T-helper 17 cell (primary cell): ENCODE results near the gene SSC5D. TPM values are rescaled to one million over a fixed set of nuclear protein-coding genes. Genes with fewer than 3 reads are reported as not detected.

Experiments
- ATAC-seq: fragments of 150-1000 bp; cut with Tn5 transposase; 2 replicates; pipeline ENCODE4 v1.10.0; 2021; ENCODE audit warnings: mild to moderate bottlenecking, moderate library complexity
- DNase-seq, 3 donors: peaks; one replicate each; pipeline versions ENCODE4 v3.0.0 to v3.0.0-alpha.2; 2020 to 2021
- H3K9me3 ChIP-seq: one replicate; pipeline ENCODE4 v1.7.0; 2013; ENCODE audit warnings: low read length, mild to moderate bottlenecking; ENCODE audit not compliant: control insufficient read depth, poor library complexity, severe bottlenecking
- H3K27ac Mint-ChIP-seq: one replicate; pipeline ENCODE4 v1.8.0; 2022; ENCODE audit warnings: mild to moderate bottlenecking, moderate library complexity, mixed read lengths
- H3K27me3 Mint-ChIP-seq: one replicate; pipeline ENCODE4 v1.8.0; 2022; ENCODE audit warnings: mixed read lengths
- H3K36me3 Mint-ChIP-seq: one replicate; pipeline ENCODE4 v1.8.0; 2022; ENCODE audit warnings: low read depth, mixed read lengths
- H3K4me1 Mint-ChIP-seq: one replicate; pipeline ENCODE4 v1.8.0; 2022; ENCODE audit warnings: mild to moderate bottlenecking, mixed read lengths
- H3K4me3 Mint-ChIP-seq: one replicate; pipeline ENCODE4 v1.8.0; 2022; ENCODE audit warnings: mild to moderate bottlenecking, moderate library complexity, mixed read lengths
- total RNA-seq, 4 donors: library from RNA in 2 of 4; stranded (reverse) in 2 of 4; gene quantifications; one replicate each; pipeline ENCODE4 v1.2.3 and lab custom pipeline; 2022 to 2026

SSC5D gene
- total RNA-seq, 2 donors from 2014 or later, result 0.08 to 0.47 TPM

- no peaks in the 10 kb centered on the region for H3K9me3 ChIP-seq
- DNase-seq (no peak), ATAC-seq (no peak)
- Mint-ChIP-seq H3K4me1 (peaks cover 21% of the 10 kb centered on the region), H3K27ac (no peak overlapping the region), H3K4me3 (no peak overlapping the region), H3K36me3 (peaks cover 2% of the 10 kb centered on the region), H3K27me3 (no peaks in the 10 kb centered on the region)
Measured at GRCh38 chr19:55482967-55483705, 5.1 kb upstream of the SSC5D start.

- DNase-seq (no peak), ATAC-seq (no peak)
- peak overlapping the region; percentile 89 for H3K27ac Mint-ChIP-seq
- H3K9me3 ChIP-seq, result no peaks in the 10 kb centered on the region
- no peaks in the 10 kb centered on the region for H3K27me3 Mint-ChIP-seq
- H3K4me3 Mint-ChIP-seq, result peak overlapping the region; percentile 82
- no peaks in the 10 kb centered on the region for H3K36me3 Mint-ChIP-seq
- H3K4me1 Mint-ChIP-seq, result peaks cover 14% of the 10 kb centered on the region
Measured at GRCh38 chr19:55483706-55484592, 4.3 kb upstream of the SSC5D start.

- peak; percentile 75 for ATAC-seq
- Mint-ChIP-seq H3K4me3 (peak within 1 kb of the TSS; percentile 82), H3K4me1 (peaks cover 6% of the 10 kb centered on the region)
Measured at GRCh38 chr19:55484593-55485438, 3.4 kb upstream of the SSC5D start, which contains the start of gene NAT14. Gene NAT14, plus strand, starts transcription at chr19:55485188. Its CDS starts 521 bp downstream, at chr19:55485709.

GRCh38 chr19:55485439-55486011, 2.7 kb upstream of the SSC5D start:
- H3K9me3 ChIP-seq, result no peaks in the 10 kb centered on the region
- DNase-seq (no peak), ATAC-seq (peak; percentile 20)
- H3K4me1 Mint-ChIP-seq, result peaks cover 3% of the 10 kb centered on the region
- peak overlapping the region; percentile 82 for H3K4me3 Mint-ChIP-seq
- no peaks in the 10 kb centered on the region for H3K36me3 Mint-ChIP-seq
- no peaks in the 10 kb centered on the region for H3K27me3 Mint-ChIP-seq
- peak overlapping the region; percentile 89 for H3K27ac Mint-ChIP-seq

More at GRCh38 chr19:55484593-55485438, 3.4 kb upstream of the SSC5D start, which contains the start of gene NAT14:
- peak; percentile 54 to 58 (median 56) for DNase-seq
- H3K9me3 ChIP-seq, result no peaks in the 10 kb centered on the region
- Mint-ChIP-seq H3K36me3 (no peaks in the 10 kb centered on the region), H3K27ac (peak within 1 kb of the TSS; percentile 89), H3K27me3 (no peaks in the 10 kb centered on the region)

GRCh38 chr19:55486043-55486970, 1.9 kb upstream of the SSC5D start:
- DNase-seq (no peak), ATAC-seq (no peak)
- H3K4me3 Mint-ChIP-seq, result peak overlapping the region; percentile 82
- no peaks in the 10 kb centered on the region for H3K36me3 Mint-ChIP-seq
- H3K27me3 Mint-ChIP-seq, result no peaks in the 10 kb centered on the region
- H3K9me3 ChIP-seq, result no peaks in the 10 kb centered on the region
- peaks cover 3% of the 10 kb centered on the region for H3K4me1 Mint-ChIP-seq
- H3K27ac Mint-ChIP-seq, result peak overlapping the region; percentile 89

- Mint-ChIP-seq H3K4me3 (peak overlapping the region; percentile 36), H3K27me3 (peaks cover 8% of the 10 kb centered on the region), H3K36me3 (no peaks in the 10 kb centered on the region), H3K27ac (peak overlapping the region; percentile 51), H3K4me1 (peaks cover 5% of the 10 kb centered on the region)
- DNase-seq (no peak), ATAC-seq (peak; percentile 25)
- H3K9me3 ChIP-seq, result no peaks in the 10 kb centered on the region
Measured at GRCh38 chr19:55486971-55487923, 989 bp upstream of the SSC5D start.

GRCh38 chr19:55488986-55489710, 912 bp downstream of the SSC5D start:
- H3K36me3 Mint-ChIP-seq, result no peaks in the 10 kb centered on the region
- no peak overlapping the region for H3K4me3 Mint-ChIP-seq
- no peak for DNase-seq
- no peaks in the 10 kb centered on the region for H3K9me3 ChIP-seq
- peaks cover 16% of the 10 kb centered on the region for H3K27me3 Mint-ChIP-seq
- peaks cover 5% of the 10 kb centered on the region for H3K4me1 Mint-ChIP-seq
- H3K27ac Mint-ChIP-seq, result no peak overlapping the region
- ATAC-seq, result no peak

GRCh38 chr19:55489711-55490477, 1.7 kb downstream of the SSC5D start:
- no peaks in the 10 kb centered on the region for H3K9me3 ChIP-seq
- ATAC-seq (no peak), DNase-seq (no peak)
- Mint-ChIP-seq H3K27ac (no peak overlapping the region), H3K27me3 (peaks cover 16% of the 10 kb centered on the region), H3K36me3 (no peaks in the 10 kb centered on the region), H3K4me3 (no peak overlapping the region), H3K4me1 (peaks cover 5% of the 10 kb centered on the region)

- Mint-ChIP-seq H3K4me1 (peaks cover 5% of the 10 kb centered on the region), H3K27me3 (peaks cover 16% of the 10 kb centered on the region), H3K36me3 (no peaks in the 10 kb centered on the region), H3K4me3 (no peak overlapping the region), H3K27ac (no peak overlapping the region)
- ATAC-seq, result no peak
- H3K9me3 ChIP-seq, result no peaks in the 10 kb centered on the region
- no peak for DNase-seq
Measured at GRCh38 chr19:55490478-55491432, 2.5 kb downstream of the SSC5D start.
